K562 (cell line): ENCODE results near the gene DNAJB12. TPM values are rescaled to one million over a fixed set of nuclear protein-coding genes. Genes with fewer than 3 reads are reported as not detected.

Experiments used
- CHD1 ChIP-seq: fragments of 200-600 bp; sonication (generic); IDR thresholded peaks from one replicate; pipeline ENCODE4 v1.6.1; 2012; ENCODE audit warnings: mild to moderate bottlenecking, moderate library complexity, low read length, inconsistent platforms
- DIDO1 ChIP-seq: fragments of 450-650 bp; IDR thresholded peaks from 2 replicates; pipeline ENCODE4 v1.6.1; 2016; ENCODE audit warnings: low read depth, missing biosample characterization, missing genetic modification characterization
- E2F5 ChIP-seq: sonication (generic); formaldehyde crosslinking; IDR thresholded peaks from 2 replicates; pipeline ENCODE4 v1.8.0; 2022; ENCODE audit warnings: mild to moderate bottlenecking, missing genetic modification reagents
- FOXK2 ChIP-seq, 2 experiments: fragments of 450-650 bp; IDR thresholded peaks in 1 of 2; conservative IDR thresholded peaks in 1 of 2; 2 replicates each; pipeline ENCODE4 v1.6.1; 2016; ENCODE audit warnings: low read depth in 2 of 2, mild to moderate bottlenecking in 1 of 2
- GATAD2A ChIP-seq: fragments of 450-650 bp; IDR thresholded peaks from 2 replicates; pipeline ENCODE4 v1.6.1; 2017
- IFI16 ChIP-seq: fragments of 250-450 bp; sonication (Bioruptor Pico); IDR thresholded peaks from 2 replicates; pipeline ENCODE4 v2.1.2; 2022; ENCODE audit warnings: mild to moderate bottlenecking, inconsistent platforms
- RBBP5 ChIP-seq: fragments of 200-600 bp; sonication (generic); IDR thresholded peaks from 2 replicates; pipeline ENCODE4 v1.6.1; 2012; ENCODE audit warnings: borderline replicate concordance, mild to moderate bottlenecking, low read length, control low read depth, inconsistent platforms; ENCODE audit not compliant: insufficient read depth, poor library complexity, severe bottlenecking
- RUNX1 ChIP-seq: sonication (generic); IDR thresholded peaks from 2 replicates; pipeline ENCODE4 v1.6.1; 2016; ENCODE audit warnings: antibody characterized with exemption, low read depth
- SIN3B ChIP-seq: fragments of 450-650 bp; IDR thresholded peaks from 2 replicates; pipeline ENCODE4 v1.6.1; 2017; ENCODE audit warnings: low read depth, mild to moderate bottlenecking, moderate library complexity
- SMAD1 ChIP-seq: fragments of 150-350 bp; IDR thresholded peaks from 2 replicates; pipeline ENCODE4 v1.6.1; 2014; ENCODE audit warnings: low read length, low read depth; ENCODE audit not compliant: partially characterized antibody
- SMARCA4 ChIP-seq: fragments of 450-650 bp; IDR thresholded peaks from 2 replicates; pipeline ENCODE4 v1.6.1; 2016
- TEAD2 ChIP-seq: fragments of 450-650 bp; IDR thresholded peaks from 2 replicates; pipeline ENCODE4 v1.6.1; 2016; ENCODE audit warnings: missing genetic modification characterization, control low read depth, missing compliant biosample characterization
- ZFX ChIP-seq: sonication (generic); formaldehyde crosslinking; IDR thresholded peaks from 2 replicates; pipeline ENCODE4 v1.8.0; 2022; ENCODE audit warnings: mild to moderate bottlenecking, missing genetic modification reagents, moderate library complexity
- ZNF76 ChIP-seq: fragments of 250-450 bp; sonication (Bioruptor Pico); IDR thresholded peaks from 2 replicates; pipeline ENCODE4 v1.4.0; 2020; ENCODE audit warnings: mild to moderate bottlenecking, moderate library complexity, borderline replicate concordance
- polyA plus RNA-seq, 8 experiments: library from polyadenylated mRNA; depleted of rRNA in 4 of 8; stranded (reverse) in 5 of 8; unstranded in 3 of 8; fragments of >200 nt; fragmentation: Nextera tagmentation in 2 of 8; fragmentation: Illumina TruSeq in 1 of 8; extraction: Ambion mirVana in 2 of 8; extraction: Trizol in 1 of 8; gene quantifications; 2 replicates each; pipeline versions ENCODE4 v1.2.1 to v1.2.3, GENCODE V29; 2011 to 2014; ENCODE audit warnings: inconsistent platforms in 1 of 8, missing spikeins in 1 of 8
- total RNA-seq, 7 experiments: library from RNA; depleted of rRNA in 6 of 7; stranded (reverse); fragments of >200 nt in 6 of 7; fragmentation: Illumina TruSeq in 2 of 7; extraction: Trizol in 2 of 7; gene quantifications; 2 replicates each; pipeline versions ENCODE4 v1.2.1 to v1.2.3, GENCODE V29; 2011 to 2021; ENCODE audit warnings: low replicate concordance in 1 of 7
- TF ChIP-seq, protein P1 (sequence below), 2 experiments: fragments of 450-650 bp; IDR thresholded peaks; 2 replicates each; pipeline ENCODE4 v1.6.1; 2016; ENCODE audit warnings: mild to moderate bottlenecking in 2 of 2, borderline replicate concordance in 1 of 2, low read depth in 1 of 2, moderate library complexity in 1 of 2

DNAJB12 gene
- total and polyA plus RNA-seq, 9 of the 15 experiments (the other 6 are each of a cell fraction or from before 2014, with no cell fraction given), result 3.5 to 31.5 (median 20.3) TPM

GRCh38 chr10:72297281-72297804, 57.4 kb downstream of the DNAJB12 start (continued):
- TF ChIP-seq, protein P1, sequence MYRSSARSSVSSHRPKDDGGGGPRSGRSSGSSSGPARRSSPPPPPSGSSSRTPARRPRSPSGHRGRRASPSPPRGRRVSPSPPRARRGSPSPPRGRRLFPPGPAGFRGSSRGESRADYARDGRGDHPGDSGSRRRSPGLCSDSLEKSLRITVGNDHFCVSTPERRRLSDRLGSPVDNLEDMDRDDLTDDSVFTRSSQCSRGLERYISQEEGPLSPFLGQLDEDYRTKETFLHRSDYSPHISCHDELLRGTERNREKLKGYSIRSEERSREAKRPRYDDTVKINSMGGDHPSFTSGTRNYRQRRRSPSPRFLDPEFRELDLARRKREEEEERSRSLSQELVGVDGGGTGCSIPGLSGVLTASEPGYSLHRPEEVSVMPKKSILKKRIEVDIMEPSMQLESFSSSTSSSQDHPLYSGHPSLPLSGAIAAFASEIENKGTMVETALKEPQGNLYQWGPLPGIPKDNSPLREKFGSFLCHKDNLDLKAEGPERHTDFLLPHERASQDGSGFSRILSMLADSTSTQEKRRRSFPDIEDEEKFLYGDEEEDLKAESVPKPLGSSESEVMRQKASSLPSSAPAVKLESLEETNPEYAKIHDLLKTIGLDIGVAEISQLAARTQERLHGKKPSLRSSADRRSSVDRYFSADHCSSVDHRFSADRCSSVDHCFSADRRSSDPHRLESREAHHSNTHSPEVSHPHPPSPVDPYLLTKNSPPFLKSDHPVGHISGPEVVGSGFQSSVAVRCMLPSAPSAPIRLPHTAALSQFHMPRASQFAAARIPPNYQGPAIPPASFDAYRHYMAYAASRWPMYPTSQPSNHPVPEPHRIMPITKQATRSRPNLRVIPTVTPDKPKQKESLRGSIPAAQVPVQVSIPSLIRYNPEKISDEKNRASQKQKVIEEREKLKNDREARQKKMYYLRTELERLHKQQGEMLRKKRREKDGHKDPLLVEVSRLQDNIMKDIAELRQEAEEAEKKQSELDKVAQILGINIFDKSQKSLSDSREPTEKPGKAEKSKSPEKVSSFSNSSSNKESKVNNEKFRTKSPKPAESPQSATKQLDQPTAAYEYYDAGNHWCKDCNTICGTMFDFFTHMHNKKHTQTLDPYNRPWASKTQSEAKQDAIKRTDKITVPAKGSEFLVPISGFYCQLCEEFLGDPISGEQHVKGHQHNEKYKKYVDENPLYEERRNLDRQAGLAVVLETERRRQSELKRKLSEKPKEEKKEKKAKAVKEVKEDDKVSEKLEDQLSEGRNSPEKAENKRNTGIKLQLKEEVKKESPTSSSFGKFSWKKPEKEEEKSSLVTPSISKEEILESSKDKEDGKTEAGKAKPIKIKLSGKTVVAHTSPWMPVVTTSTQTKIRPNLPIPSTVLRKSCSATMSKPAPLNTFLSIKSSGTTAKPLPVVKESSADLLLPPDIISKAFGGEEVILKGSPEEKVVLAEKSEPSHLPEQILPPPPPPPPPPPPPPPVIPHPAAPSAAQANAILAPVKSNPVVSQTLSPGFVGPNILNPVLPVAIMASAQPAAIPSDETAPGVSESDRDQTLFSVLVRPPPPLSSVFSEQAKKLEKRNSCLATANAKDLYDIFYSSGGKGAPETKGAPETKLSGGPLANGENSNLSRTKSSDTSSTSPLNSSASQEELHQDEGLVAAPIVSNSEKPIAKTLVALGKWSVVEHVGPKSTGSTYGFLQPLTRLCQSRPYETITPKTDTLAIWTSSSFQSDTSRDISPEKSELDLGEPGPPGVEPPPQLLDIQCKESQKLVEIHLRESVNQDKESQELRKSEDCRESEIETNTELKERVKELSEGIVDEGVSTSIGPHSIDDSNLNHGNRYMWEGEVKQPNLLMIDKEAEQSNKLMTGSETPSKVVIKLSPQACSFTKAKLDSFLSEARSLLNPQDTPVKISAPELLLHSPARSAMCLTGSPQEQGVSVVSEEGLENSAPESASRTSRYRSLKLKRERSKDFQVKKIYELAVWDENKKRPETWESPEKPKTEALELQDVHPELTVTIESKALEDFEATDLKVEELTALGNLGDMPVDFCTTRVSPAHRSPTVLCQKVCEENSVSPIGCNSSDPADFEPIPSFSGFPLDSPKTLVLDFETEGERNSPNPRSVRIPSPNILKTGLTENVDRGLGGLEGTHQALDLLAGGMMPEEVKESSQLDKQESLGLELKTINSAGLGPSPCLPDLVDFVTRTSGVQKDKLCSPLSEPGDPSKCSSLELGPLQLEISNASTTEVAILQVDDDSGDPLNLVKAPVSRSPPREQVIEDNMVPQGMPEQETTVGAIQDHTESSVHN (IDR thresholded peaks at IDR 0.05; ENCODE audit: borderline replicate concordance in 1 of 2, low read depth in 1 of 2), result peak in 1 of 2 experiments; percentile 44; a peak in 1 of 4 replicates
- TF ChIP-seq ZNF76 (CRISPR knock-in tag), result no peak
- peak; percentile 96 for TF ChIP-seq CHD1
- peak; percentile 76 for TF ChIP-seq SMARCA4
- TF ChIP-seq RBBP5, result no peak
- no peak for TF ChIP-seq SIN3B
- no peak for TF ChIP-seq DIDO1
- no peak for TF ChIP-seq E2F5 (CRISPR knock-in tag)
- TF ChIP-seq TEAD2 (tag), result no peak
- no peak for TF ChIP-seq GATAD2A
- TF ChIP-seq IFI16 (CRISPR knock-in tag), result no peak
- TF ChIP-seq FOXK2 (conservative IDR thresholded peaks at IDR 0.05 in 1 of 2, IDR thresholded peaks at IDR 0.05 in 1 of 2; ENCODE audit: low read depth in 2 of 2), result no peak
- 0 out of 2 replicates have a peak, but pooled peaks have one; percentile 20 for TF ChIP-seq RUNX1
- TF ChIP-seq SMAD1, result peak; percentile 53
- no peak; the same call in 1 of the 2 replicates for TF ChIP-seq ZFX
